HG03520 (cell line): ENCODE data around the gene PTPN21.
A peak's percentile ranks its signal among the peaks of the same experiment; 100 is the strongest.
"Not testable (repeated sequence)": the region's sequence is repeated elsewhere in the genome, so short reads cannot be mapped to it uniquely, and the experiment has no call there.

Experiments used
- ATAC-seq: cut with Tn5 transposase; IDR thresholded peaks from one replicate; pipeline ENCODE4 v1.9.1; 2021; ENCODE audit warnings: mild to moderate bottlenecking, moderate library complexity; ENCODE audit not compliant: unreplicated experiment

The PTPN21 gene

DNA sequence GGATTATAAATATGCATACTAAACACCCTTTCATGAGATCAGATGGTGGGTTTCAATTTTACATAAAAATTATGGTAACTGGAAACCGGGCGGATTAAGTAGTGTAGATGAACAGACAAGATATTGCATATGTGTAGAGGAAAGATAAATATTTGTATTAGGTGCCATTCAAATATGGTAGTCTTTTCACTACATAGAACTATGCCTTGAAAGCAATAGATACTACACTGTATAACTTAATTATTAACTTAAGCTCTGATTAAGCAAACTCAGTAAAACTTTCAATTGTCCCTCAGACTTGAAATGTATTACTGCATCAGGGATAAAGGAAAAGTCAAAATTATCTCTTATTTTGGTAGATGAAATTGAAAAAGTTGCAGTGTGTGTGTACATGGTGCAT is 1.9 kb downstream of the PTPN21 start:
- no peak for ATAC-seq

DNA sequence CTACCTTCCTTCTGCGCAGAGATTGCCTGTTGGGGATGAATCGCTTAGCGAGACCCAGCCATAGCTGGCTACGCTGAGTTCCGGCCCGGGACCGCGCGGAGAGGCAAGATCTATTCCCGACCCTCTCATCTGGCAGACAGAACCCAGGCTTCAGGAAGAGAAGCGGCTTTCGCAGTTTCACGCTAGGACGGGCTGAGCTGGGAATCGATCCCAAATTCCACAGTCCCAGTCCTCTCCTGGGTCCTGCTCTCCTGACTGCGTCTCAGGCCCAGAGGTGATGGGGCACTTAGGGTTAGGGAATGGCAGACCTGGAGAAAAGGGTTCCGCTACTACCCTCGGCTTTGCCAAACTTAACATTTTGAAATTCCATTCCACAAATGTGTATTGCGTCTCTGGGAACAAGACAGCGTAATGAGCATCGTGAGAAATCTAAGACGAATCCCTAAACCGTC is 2.8 kb downstream of the PTPN21 start:
- no peak for ATAC-seq

- no peak for ATAC-seq
These were observed 3.5 kb downstream of the PTPN21 start for GRCh38 chr14:88551094-88551870.

DNA sequence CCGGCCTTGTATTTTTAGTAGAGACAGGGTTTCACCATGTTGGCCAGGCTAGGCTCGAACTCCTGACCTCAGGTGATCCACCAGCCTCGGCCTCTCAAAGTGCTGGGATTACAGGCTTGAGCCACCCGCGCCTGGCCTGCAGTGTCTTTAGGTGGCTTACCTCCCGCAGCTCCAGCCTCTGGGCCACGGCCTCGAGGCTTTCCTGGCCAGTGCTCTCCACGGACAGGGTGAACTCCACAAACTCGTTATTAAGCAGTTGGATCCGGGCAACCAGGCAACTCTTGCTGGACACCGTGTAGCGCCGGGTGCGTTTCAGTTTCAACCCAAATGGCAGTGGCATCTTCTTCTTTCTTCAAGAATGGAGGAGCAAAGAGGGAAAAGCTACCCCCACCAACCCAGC is 4.7 kb downstream of the PTPN21 start:
- no peak for ATAC-seq

- ATAC-seq = no peak
These were observed 7.4 kb downstream of the PTPN21 start for GRCh38 chr14:88547386-88547780.

GRCh38 chr14:88546621-88547385 is 8.0 kb downstream of the PTPN21 start:
- peak; percentile 50 for ATAC-seq

DNA sequence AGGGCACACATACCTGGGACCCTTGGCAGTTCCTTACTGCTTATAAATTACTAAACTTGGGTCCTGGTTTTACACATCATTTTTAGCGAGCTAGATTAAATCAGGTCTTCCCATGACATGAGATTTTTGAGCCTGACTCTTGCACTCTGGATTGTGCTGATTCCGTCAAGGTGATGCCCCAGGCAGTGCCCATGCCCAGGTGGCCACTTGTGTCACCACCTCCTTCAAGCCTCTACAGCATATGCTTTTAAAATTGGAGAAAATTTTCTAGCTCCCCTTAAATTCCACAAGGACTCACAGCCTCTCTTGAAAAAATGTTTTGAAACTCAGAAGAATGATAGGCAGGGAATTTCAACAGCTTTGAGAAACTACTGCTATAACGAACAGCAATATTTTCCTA is 9.6 kb downstream of the PTPN21 start:
- ATAC-seq = no peak

GRCh38 chr14:88542857-88543795 is 11.7 kb downstream of the PTPN21 start:
- ATAC-seq = no peak

GRCh38 chr14:88541324-88541723 is 13.5 kb downstream of the PTPN21 start:
- no peak for ATAC-seq

GRCh38 chr14:88535813-88536212 is 19.0 kb downstream of the PTPN21 start:
- no peak for ATAC-seq

DNA sequence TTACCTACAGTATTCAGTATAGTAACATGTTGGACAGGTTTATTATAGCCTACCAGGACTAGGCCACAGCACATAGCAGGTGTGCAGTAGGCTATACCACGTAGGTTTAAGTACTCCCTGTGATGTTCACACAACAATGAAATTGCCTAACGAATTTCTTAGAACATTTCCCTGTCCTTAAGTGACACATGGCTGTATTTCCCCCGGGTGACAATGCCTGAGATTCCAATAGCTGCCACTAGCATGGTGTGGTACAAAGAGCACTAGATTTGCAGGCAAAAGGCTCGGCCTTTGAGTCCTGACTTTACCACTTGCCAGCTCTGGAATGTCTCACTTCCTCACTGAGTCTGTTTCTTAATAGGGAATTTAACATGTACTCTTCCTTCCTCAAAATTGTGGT is 19.7 kb downstream of the PTPN21 start:
- ATAC-seq = no peak

DNA sequence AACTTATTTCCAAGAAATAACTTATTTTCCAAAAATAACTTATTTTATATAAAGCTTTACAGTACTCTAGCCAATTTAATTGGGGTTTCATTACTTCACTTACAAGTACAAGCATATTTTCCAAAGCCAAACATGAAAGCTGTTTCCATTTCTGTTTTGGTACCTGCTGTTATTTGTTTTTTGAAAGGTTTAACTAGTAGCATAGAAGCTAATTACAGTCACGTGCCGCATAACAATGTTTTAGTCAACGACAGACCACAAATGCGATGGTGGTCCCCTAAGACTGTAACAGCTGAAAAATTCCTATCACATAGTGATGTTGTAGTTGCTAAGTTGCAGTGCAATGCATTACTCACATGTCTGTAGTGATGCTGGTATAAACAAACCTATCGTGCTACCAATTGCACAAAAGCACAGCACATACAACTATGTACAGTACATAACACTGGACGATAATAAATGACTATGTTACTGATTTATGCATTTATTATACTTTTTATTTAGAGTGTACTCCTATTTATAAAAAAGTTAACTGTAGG is 21.7 kb downstream of the PTPN21 start:
- no peak for ATAC-seq

DNA sequence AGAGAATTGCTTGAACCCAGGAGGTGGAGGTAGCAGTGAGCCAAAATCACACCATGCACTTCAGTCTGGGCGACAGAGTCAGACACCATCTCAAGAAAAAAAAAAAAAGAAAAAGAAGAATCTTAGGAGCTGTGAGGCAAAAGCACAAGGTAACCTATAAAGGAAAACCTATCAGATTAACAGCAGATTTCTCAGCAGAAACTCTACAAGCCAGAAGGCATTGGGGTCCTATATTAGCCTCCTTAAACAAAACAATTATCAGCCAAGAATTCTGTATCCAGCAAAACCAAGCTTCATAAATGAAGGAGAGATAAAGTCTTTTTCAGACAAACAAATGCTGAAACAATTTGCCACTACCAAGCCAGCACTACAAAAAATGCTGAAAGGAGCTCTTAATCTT is 24.9 kb downstream of the PTPN21 start:
- not testable (repeated sequence) for ATAC-seq

DNA sequence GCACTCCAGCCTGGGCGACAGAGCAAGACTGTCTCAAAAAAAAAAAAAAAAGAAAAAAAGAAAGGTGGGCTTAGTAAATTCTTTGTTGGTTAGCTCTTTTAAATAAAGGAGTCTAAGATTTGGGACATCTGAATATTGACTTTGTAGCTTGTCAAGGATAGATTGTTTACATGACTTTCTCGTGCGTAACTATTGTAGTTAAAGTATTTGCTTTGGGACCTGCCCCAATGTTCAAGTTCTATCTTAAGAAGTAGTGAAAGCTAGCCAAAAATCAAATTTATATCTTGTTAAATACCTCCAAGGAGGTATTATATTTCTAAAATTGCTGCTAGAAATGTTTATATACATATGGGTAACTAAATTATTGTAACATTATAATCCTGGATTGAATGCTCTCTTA is 32.4 kb downstream of the PTPN21 start:
- no peak for ATAC-seq

- ATAC-seq = no peak
These were observed 33.0 kb downstream of the PTPN21 start for GRCh38 chr14:88521818-88522217.

GRCh38 chr14:88519907-88520306 is 34.9 kb downstream of the PTPN21 start:
- ATAC-seq = no peak

DNA sequence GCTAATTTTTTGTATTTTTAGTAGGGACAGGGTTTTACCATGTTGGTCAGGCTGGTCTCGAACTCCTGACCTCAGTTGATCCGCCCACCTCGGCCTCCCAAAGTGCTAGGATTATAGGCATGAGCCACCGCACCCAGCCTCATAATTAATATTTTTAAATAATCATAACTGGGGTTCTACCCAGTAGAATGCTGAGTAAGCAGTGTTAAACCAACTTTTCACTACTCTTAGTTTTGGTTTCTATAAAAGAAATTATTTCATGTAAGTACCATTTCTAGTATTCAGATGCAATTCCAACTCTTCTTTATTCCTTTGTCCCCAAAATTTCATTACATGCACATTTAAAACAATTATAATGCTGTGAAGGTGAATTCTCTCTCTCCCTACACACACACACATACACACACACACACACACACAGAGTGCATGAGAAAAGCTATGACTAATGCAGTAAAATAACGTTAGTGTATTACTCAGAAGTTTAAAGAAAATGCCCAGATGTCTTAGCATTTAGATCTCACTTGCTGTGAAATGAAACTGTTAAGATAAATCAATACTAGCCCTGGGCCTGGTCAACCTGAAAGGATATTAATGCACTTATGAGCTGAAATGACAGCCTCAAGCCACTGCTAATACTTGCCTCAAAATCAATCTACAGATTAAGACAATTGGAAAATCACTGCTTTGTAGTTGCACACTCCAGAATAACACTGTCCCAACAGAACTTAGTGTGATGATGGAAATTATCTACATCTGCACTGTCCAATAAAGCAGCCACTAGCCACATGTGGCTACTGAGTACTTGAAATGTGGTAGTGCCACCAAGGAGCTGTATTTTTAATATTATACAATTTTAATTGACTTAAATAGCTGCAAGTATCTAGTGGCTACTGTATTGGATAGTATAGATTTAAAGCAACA is 36.0 kb downstream of the PTPN21 start:
- ATAC-seq = no peak

DNA sequence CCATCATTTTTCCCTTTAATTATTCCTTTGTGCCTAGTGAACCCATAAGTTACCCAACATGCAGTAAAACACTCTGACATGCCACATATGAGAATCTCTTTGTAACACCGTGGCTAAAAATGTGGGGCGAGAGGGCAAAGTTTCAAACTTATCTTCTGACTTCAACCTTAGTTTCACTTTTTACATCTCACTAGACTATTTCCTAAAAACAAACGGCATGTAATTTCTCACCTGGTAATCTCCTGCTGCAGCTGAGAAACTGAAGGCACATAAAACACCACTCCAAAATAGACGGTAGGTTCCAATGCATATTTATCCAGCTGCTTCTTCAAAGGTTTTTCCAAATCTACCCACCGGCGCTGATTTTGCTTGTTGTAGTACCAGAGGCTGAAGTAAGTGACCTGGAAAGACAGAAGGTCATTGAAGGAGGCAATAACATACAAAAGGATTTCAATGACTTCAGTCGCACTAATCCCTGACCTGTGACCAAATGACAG is 37.9 kb downstream of the PTPN21 start:
- no peak for ATAC-seq

GRCh38 chr14:88515499-88516221 is 39.1 kb downstream of the PTPN21 start:
- ATAC-seq = no peak
